HepG2 (cell line): ENCODE results near the gene SOCS7. TPM values are rescaled to one million over a fixed set of nuclear protein-coding genes. Genes with fewer than 3 reads are reported as not detected.

ENCODE experiments used
- ADNP ChIP-seq: sonication (generic); formaldehyde crosslinking; IDR thresholded peaks from 2 replicates; pipeline ENCODE4 v1.4.0; 2020; ENCODE audit warnings: missing genetic modification reagents
- ARID3A ChIP-seq: IDR thresholded peaks from 2 replicates; pipeline ENCODE4 v1.6.1; 2012; ENCODE audit warnings: low read depth, low read length, improper control_type of control experiment
- ARNT ChIP-seq: fragments of 450-650 bp; IDR thresholded peaks from 2 replicates; pipeline ENCODE4 v1.6.1; 2017
- CREBL2 ChIP-seq: sonication (generic); formaldehyde crosslinking; IDR thresholded peaks from 2 replicates; pipeline ENCODE4 v1.8.1; 2023; ENCODE audit warnings: missing genetic modification reagents, mild to moderate bottlenecking, borderline replicate concordance
- HNRNPUL1 ChIP-seq: fragments of 200-400 bp; formaldehyde crosslinking; IDR thresholded peaks from 2 replicates; pipeline ENCODE4 v1.6.1; 2017; ENCODE audit warnings: low read depth, mild to moderate bottlenecking, low read length, moderate library complexity
- IRX3 ChIP-seq: sonication (generic); formaldehyde crosslinking; IDR thresholded peaks from 2 replicates; pipeline ENCODE4 v1.8.1; 2023; ENCODE audit warnings: mild to moderate bottlenecking, low read depth, missing genetic modification reagents, borderline replicate concordance
- KLF11 ChIP-seq: IDR thresholded peaks from 2 replicates; pipeline ENCODE4 v1.6.1; 2016; ENCODE audit warnings: missing compliant biosample characterization
- MATR3 ChIP-seq: sonication (generic); formaldehyde crosslinking; IDR thresholded peaks from 2 replicates; pipeline ENCODE4 v1.4.0; 2020; ENCODE audit warnings: missing genetic modification reagents
- REXO4 ChIP-seq: sonication (generic); formaldehyde crosslinking; IDR thresholded peaks from 2 replicates; pipeline ENCODE4 v1.8.0; 2022; ENCODE audit warnings: missing genetic modification reagents, mild to moderate bottlenecking, borderline replicate concordance
- SP4 ChIP-seq: sonication (generic); formaldehyde crosslinking; IDR thresholded peaks from 2 replicates; pipeline ENCODE4 v1.8.1; 2023; ENCODE audit warnings: mild to moderate bottlenecking, missing genetic modification reagents
- SSRP1 ChIP-seq: IDR thresholded peaks from 2 replicates; pipeline ENCODE4 v1.6.1; 2016; ENCODE audit warnings: control low read depth
- TAF15 ChIP-seq: fragments of 200-400 bp; formaldehyde crosslinking; IDR thresholded peaks from one replicate; pipeline ENCODE4 v1.6.1; 2018; ENCODE audit warnings: mild to moderate bottlenecking, low read depth, low read length; ENCODE audit not compliant: poor library complexity, severe bottlenecking
- TARDBP ChIP-seq: sonication (generic); formaldehyde crosslinking; IDR thresholded peaks from 2 replicates; pipeline ENCODE4 v1.8.0; 2022; ENCODE audit warnings: mild to moderate bottlenecking, missing genetic modification reagents
- TEAD3 ChIP-seq: optimal IDR thresholded peaks from 2 replicates; pipeline ENCODE3; 2016; ENCODE audit warnings: borderline replicate concordance
- ZNF230 ChIP-seq: sonication (generic); formaldehyde crosslinking; IDR thresholded peaks from 2 replicates; pipeline ENCODE4 v1.4.0; 2020; ENCODE audit warnings: mild to moderate bottlenecking, missing genetic modification reagents
- ZNF709 ChIP-seq: sonication (generic); formaldehyde crosslinking; IDR thresholded peaks from 2 replicates; pipeline ENCODE4 v1.5.0; 2020; ENCODE audit warnings: mild to moderate bottlenecking, missing genetic modification reagents
- polyA plus RNA-seq, 8 experiments: library from polyadenylated mRNA; depleted of rRNA in 3 of 8; stranded (reverse) in 7 of 8; unstranded in 1 of 8; fragments of >200 nt; fragmentation: Illumina TruSeq in 4 of 8; extraction: Trizol in 4 of 8; gene quantifications; 2 replicates each; pipeline versions ENCODE4 v1.2.1 to v1.2.3, GENCODE V29; 2011 to 2016; ENCODE audit warnings: low read depth in 4 of 8, missing spikeins in 1 of 8, mixed read lengths in 1 of 8; ENCODE audit not compliant: insufficient read depth in 1 of 8
- total RNA-seq, 5 experiments: library from RNA; depleted of rRNA; stranded (reverse); fragments of >200 nt; fragmentation: Illumina TruSeq; extraction: Trizol; gene quantifications; 2 replicates each; pipeline ENCODE4 v1.2.3, GENCODE V29; 2016; ENCODE audit warnings: low read depth in 1 of 5
- TF ChIP-seq, protein P1 (sequence below): sonication (generic); formaldehyde crosslinking; IDR thresholded peaks from 2 replicates; pipeline ENCODE4 v1.4.0; 2020; ENCODE audit warnings: low read depth, mild to moderate bottlenecking, missing genetic modification reagents
- TF ChIP-seq, protein P2 (sequence below), 2 experiments: fragments of 450-650 bp in 1 of 2; sonication (generic) in 1 of 2; formaldehyde crosslinking; IDR thresholded peaks; 2 replicates each; pipeline versions ENCODE4 v1.5.0 to v1.8.0; 2020 to 2022; ENCODE audit warnings: mild to moderate bottlenecking in 1 of 2, missing genetic modification reagents in 1 of 2
- TF ChIP-seq, protein P3 (sequence below): IDR thresholded peaks from 2 replicates; pipeline ENCODE4 v1.4.0; 2020; ENCODE audit warnings: mild to moderate bottlenecking, missing genetic modification reagents

The SOCS7 gene
- total and polyA plus RNA-seq, 2 of the 13 experiments (the other 11 are each of a cell fraction or from before 2014, with no cell fraction given) = 19.2 to 24.2 TPM

- TF ChIP-seq MATR3 (CRISPR knock-in tag) (no peak), ARNT (no peak), CREBL2 (0 out of 2 replicates have a peak, but pooled peaks have one; percentile 11), ARID3A (no peak; the same call in 1 of the 2 replicates), REXO4 (CRISPR knock-in tag) (no peak), SSRP1 (CRISPR knock-in tag) (peak; percentile 96), TEAD3 (CRISPR knock-in tag) (peak; percentile 44), SP4 (CRISPR knock-in tag) (peak; percentile 92), ZNF709 (CRISPR knock-in tag) (peak; percentile 59; the same call in 1 of the 2 replicates), TAF15 (peak; percentile 47), IRX3 (CRISPR knock-in tag) (no peak), ZNF230 (CRISPR knock-in tag) (peak; percentile 83; the same call in 1 of the 2 replicates), HNRNPUL1 (no peak), TARDBP (CRISPR knock-in tag) (peak; percentile 31; the same call in 1 of the 2 replicates), ADNP (CRISPR knock-in tag) (no peak), KLF11 (CRISPR knock-in tag) (peak; percentile 85)
- TF ChIP-seq, protein P1, sequence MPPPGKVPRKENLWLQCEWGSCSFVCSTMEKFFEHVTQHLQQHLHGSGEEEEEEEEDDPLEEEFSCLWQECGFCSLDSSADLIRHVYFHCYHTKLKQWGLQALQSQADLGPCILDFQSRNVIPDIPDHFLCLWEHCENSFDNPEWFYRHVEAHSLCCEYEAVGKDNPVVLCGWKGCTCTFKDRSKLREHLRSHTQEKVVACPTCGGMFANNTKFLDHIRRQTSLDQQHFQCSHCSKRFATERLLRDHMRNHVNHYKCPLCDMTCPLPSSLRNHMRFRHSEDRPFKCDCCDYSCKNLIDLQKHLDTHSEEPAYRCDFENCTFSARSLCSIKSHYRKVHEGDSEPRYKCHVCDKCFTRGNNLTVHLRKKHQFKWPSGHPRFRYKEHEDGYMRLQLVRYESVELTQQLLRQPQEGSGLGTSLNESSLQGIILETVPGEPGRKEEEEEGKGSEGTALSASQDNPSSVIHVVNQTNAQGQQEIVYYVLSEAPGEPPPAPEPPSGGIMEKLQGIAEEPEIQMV (CRISPR knock-in tag) = peak; percentile 86; the same call in 1 of the 2 replicates
- TF ChIP-seq, protein P2, sequence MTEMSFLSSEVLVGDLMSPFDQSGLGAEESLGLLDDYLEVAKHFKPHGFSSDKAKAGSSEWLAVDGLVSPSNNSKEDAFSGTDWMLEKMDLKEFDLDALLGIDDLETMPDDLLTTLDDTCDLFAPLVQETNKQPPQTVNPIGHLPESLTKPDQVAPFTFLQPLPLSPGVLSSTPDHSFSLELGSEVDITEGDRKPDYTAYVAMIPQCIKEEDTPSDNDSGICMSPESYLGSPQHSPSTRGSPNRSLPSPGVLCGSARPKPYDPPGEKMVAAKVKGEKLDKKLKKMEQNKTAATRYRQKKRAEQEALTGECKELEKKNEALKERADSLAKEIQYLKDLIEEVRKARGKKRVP (CRISPR knock-in tag; IDR thresholded peaks at IDR 0.05) = peak in 1 of 2 experiments; percentile 81; a peak in 2 of 4 replicates
- TF ChIP-seq, protein P3, sequence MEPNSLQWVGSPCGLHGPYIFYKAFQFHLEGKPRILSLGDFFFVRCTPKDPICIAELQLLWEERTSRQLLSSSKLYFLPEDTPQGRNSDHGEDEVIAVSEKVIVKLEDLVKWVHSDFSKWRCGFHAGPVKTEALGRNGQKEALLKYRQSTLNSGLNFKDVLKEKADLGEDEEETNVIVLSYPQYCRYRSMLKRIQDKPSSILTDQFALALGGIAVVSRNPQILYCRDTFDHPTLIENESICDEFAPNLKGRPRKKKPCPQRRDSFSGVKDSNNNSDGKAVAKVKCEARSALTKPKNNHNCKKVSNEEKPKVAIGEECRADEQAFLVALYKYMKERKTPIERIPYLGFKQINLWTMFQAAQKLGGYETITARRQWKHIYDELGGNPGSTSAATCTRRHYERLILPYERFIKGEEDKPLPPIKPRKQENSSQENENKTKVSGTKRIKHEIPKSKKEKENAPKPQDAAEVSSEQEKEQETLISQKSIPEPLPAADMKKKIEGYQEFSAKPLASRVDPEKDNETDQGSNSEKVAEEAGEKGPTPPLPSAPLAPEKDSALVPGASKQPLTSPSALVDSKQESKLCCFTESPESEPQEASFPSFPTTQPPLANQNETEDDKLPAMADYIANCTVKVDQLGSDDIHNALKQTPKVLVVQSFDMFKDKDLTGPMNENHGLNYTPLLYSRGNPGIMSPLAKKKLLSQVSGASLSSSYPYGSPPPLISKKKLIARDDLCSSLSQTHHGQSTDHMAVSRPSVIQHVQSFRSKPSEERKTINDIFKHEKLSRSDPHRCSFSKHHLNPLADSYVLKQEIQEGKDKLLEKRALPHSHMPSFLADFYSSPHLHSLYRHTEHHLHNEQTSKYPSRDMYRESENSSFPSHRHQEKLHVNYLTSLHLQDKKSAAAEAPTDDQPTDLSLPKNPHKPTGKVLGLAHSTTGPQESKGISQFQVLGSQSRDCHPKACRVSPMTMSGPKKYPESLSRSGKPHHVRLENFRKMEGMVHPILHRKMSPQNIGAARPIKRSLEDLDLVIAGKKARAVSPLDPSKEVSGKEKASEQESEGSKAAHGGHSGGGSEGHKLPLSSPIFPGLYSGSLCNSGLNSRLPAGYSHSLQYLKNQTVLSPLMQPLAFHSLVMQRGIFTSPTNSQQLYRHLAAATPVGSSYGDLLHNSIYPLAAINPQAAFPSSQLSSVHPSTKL (CRISPR knock-in tag) = peak; percentile 63
Measured at GRCh38 chr17:38351412-38352222, at the start of gene SOCS7 (continued).
